Suprapubic skin (tissue), 3 donors: ENCODE results near the gene IL9.

Experiments used
- EP300 ChIP-seq: sonication (generic); formaldehyde crosslinking; IDR thresholded peaks from one replicate; pipeline ENCODE4 v1.6.1; 2017; ENCODE audit warnings: antibody characterized with exemption
- TF ChIP-seq, protein P1 (sequence below), 2 donors: fragments of 200-600 bp in 1 of 2; fragments of 450-650 bp in 1 of 2; sonication (generic) in 1 of 2; IDR thresholded peaks; one replicate each; pipeline ENCODE4 v1.5.1; 2016 to 2019; ENCODE audit warnings: antibody characterized with exemption in 2 of 2, mild to moderate bottlenecking in 1 of 2, moderate library complexity in 1 of 2

DNA sequence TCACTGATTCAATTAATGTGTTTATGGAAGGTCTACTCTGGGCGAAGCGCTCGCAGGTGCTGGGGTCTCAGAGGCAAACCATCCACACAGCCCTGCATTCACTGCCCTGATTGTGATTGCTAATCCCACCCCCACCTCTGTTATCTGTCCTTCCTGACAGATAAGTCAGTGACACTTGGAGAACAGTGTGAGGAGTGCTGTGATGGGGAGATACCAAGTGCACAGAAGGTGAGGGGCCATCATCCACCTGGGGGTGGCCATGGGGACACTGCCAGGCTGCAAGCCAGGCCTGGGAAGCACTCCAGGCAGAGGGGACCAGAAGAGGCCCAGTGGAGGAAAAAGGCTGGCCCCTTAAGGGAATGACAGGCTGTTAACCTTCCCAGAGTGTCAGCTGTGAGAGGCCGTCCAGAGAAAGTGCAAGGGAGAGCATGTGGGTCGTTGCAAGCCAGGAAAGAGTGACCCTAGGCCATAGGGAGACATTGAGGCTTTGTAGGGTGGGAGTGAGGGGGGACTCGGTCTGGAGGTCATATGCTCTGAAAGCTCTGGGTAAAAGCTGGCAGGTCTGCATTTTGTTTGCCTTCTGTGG, 18.0 kb downstream of the IL9 start:
- no peak for TF ChIP-seq EP300
- TF ChIP-seq, protein P1, sequence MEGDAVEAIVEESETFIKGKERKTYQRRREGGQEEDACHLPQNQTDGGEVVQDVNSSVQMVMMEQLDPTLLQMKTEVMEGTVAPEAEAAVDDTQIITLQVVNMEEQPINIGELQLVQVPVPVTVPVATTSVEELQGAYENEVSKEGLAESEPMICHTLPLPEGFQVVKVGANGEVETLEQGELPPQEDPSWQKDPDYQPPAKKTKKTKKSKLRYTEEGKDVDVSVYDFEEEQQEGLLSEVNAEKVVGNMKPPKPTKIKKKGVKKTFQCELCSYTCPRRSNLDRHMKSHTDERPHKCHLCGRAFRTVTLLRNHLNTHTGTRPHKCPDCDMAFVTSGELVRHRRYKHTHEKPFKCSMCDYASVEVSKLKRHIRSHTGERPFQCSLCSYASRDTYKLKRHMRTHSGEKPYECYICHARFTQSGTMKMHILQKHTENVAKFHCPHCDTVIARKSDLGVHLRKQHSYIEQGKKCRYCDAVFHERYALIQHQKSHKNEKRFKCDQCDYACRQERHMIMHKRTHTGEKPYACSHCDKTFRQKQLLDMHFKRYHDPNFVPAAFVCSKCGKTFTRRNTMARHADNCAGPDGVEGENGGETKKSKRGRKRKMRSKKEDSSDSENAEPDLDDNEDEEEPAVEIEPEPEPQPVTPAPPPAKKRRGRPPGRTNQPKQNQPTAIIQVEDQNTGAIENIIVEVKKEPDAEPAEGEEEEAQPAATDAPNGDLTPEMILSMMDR (IDR thresholded peaks at IDR 0.05) = no peak
